GM12878 (cell line): ENCODE data around the gene ZNF467. TPM values are rescaled to one million over a fixed set of nuclear protein-coding genes. Genes with fewer than 3 reads are reported as not detected.

Experiments
- ATAC-seq: fragments of 200-7000 bp; cut with Tn5 transposase; 3 replicates; pipeline ENCODE4 v1.9.1; 2020; ENCODE audit warnings: mild to moderate bottlenecking, moderate library complexity
- BruUV-seq: library from RNA; stranded (reverse); fragments of 400-500 nt; replicated peaks from 2 replicates; lab custom pipeline; 2021; lab: Mats Ljungman, UMichigan
- CTCF ChIA-PET: fragments of 300-600 bp; sonication (Branson Sonifier 250); formaldehyde crosslinking; extraction: SDS; loops from one replicate; lab custom pipeline; 2021; ENCODE audit warnings: inconsistent platforms; lab: Yijun Ruan, JAX
- POLR2A ChIA-PET: fragments of 350-600 bp; formaldehyde crosslinking; extraction: SDS; loops from one replicate; lab custom pipeline; 2021; ENCODE audit warnings: inconsistent platforms; lab: Charles Lee
- RAD21 ChIA-PET: fragments of 300-600 bp; sonication (Branson Sonifier 250); formaldehyde crosslinking; loops from one replicate; lab custom pipeline; 2023; ENCODE audit warnings: antibody characterized with exemption; ENCODE audit not compliant: unreplicated experiment; lab: Charles Lee
- SMC1A ChIA-PET: fragments of 300-600 bp; sonication (Branson Sonifier 250); formaldehyde crosslinking; loops from one replicate; lab custom pipeline; 2023; ENCODE audit not compliant: unreplicated experiment, uncharacterized antibody; lab: Charles Lee
- DNase-seq: peaks from one replicate; pipeline ENCODE4 v3.0.0-alpha.2; 2011; ENCODE audit warnings: low read depth, low spot score
- FAIRE-seq: peaks from 3 replicates; lab custom pipeline; 2011; peaks lifted over from hg19 to GRCh38; lab: Jason Lieb, UNC
- H2AFZ ChIP-seq: 2 replicates; pipeline ENCODE4 v1.6.0; 2011; ENCODE audit warnings: low read depth, low read length, control low read depth; ENCODE audit not compliant: control insufficient read depth
- H3K27ac ChIP-seq: 2 replicates; pipeline ENCODE4 v1.5.1; 2011; ENCODE audit warnings: control low read depth; ENCODE audit not compliant: control insufficient read depth, insufficient read depth
- H3K27me3 ChIP-seq, 2 experiments: replicated peaks in 1 of 2; 2 replicates each; pipeline versions ENCODE4 v1.6.0 to v1.6.1; 2011; ENCODE audit warnings: low read length in 1 of 2; ENCODE audit not compliant: control insufficient read depth in 2 of 2, insufficient read depth in 2 of 2
- H3K36me3 ChIP-seq, 2 experiments: 2 replicates each; pipeline ENCODE4 v1.5.1; 2011; ENCODE audit warnings: low read length in 1 of 2; ENCODE audit not compliant: control insufficient read depth in 2 of 2, insufficient read depth in 2 of 2
- H3K4me1 ChIP-seq: 2 replicates; pipeline ENCODE4 v1.6.1; 2011; ENCODE audit warnings: mild to moderate bottlenecking, low read length, moderate library complexity, mixed read lengths; ENCODE audit not compliant: control insufficient read depth, insufficient read depth
- H3K4me2 ChIP-seq: 2 replicates; pipeline ENCODE4 v1.6.0; 2011; ENCODE audit warnings: control low read depth; ENCODE audit not compliant: control insufficient read depth, insufficient read depth
- H3K4me3 ChIP-seq: fragments of 200-600 bp; sonication (generic); 2 replicates; pipeline ENCODE4 v1.5.1; 2016
- H3K79me2 ChIP-seq: 2 replicates; pipeline ENCODE4 v1.6.0; 2011; ENCODE audit warnings: low read length; ENCODE audit not compliant: control insufficient read depth, insufficient read depth
- H3K9ac ChIP-seq: 2 replicates; pipeline ENCODE4 v1.8.0; 2011; ENCODE audit warnings: low read length, control low read depth, mixed read lengths; ENCODE audit not compliant: control insufficient read depth, insufficient read depth
- H3K9me3 ChIP-seq: replicated peaks from 3 replicates; pipeline ENCODE4 v1.5.1; 2011; ENCODE audit warnings: mild to moderate bottlenecking, low read length; ENCODE audit not compliant: control insufficient read depth, insufficient read depth
- H4K20me1 ChIP-seq: 2 replicates; pipeline ENCODE4 v1.6.0; 2011; ENCODE audit not compliant: control insufficient read depth, insufficient read depth
- ASH2L ChIP-seq: fragments of 300-600, 200-600 bp; sonication (generic); IDR thresholded peaks from 2 replicates; pipeline ENCODE4 v1.6.1; 2017; ENCODE audit warnings: low read depth, mild to moderate bottlenecking, borderline replicate concordance
- CBX5 ChIP-seq: sonication (generic); IDR thresholded peaks from 2 replicates; pipeline ENCODE4 v1.6.1; 2016; ENCODE audit warnings: low read depth, moderate library complexity, mild to moderate bottlenecking, inconsistent platforms
- IRF3 ChIP-seq: fragments of 450-650 bp; IDR thresholded peaks from 2 replicates; pipeline ENCODE4 v1.6.1; 2014; ENCODE audit warnings: mild to moderate bottlenecking
- NBN ChIP-seq: fragments of 450-650 bp; IDR thresholded peaks from 2 replicates; pipeline ENCODE4 v1.6.1; 2016
- RCOR1 ChIP-seq: conservative IDR thresholded peaks from 2 replicates; pipeline ENCODE4 v1.6.1; 2012; ENCODE audit warnings: low read depth, low read length, improper control_type of control experiment
- SIN3A ChIP-seq: IDR thresholded peaks from 2 replicates; pipeline ENCODE4 v1.6.1; 2012; ENCODE audit warnings: low read depth, low read length, improper control_type of control experiment
- SPI1 ChIP-seq: IDR thresholded peaks from 2 replicates; pipeline ENCODE4 v1.6.1; 2011; ENCODE audit warnings: low read depth, mild to moderate bottlenecking, low read length, moderate library complexity, borderline replicate concordance; ENCODE audit not compliant: insufficient read depth
- TCF7 ChIP-seq: IDR thresholded peaks from 2 replicates; pipeline ENCODE4 v1.6.1; 2014; ENCODE audit warnings: antibody characterized with exemption, borderline replicate concordance
- ZNF217 ChIP-seq: fragments of 450-650 bp; IDR thresholded peaks from 2 replicates; pipeline ENCODE4 v1.6.1; 2017; ENCODE audit warnings: antibody characterized with exemption, mild to moderate bottlenecking
- WGBS: methylation state at CpG from one replicate; pipeline ENCODE4 v1.1.6; 2016; ENCODE audit warnings: low lambda C conversion rate; ENCODE audit not compliant: insufficient replicate concordance, insufficient coverage; ENCODE audit errors: missing lambda C conversion rate; 5-methylcytosine and 5-hydroxymethylcytosine counted together
- in situ Hi-C: fragments of 300-500 bp; cut with MboI; formaldehyde crosslinking; loops from 9 replicates; pipeline ENCODE4 v1.14.3; 2018; ENCODE audit warnings: mixed read lengths
- intact Hi-C: fragments of 100-400 bp; cut with micrococcal nuclease; formaldehyde crosslinking; loops from one replicate; pipeline ENCODE4 v1.14.2; 2022; ENCODE audit not compliant: unreplicated experiment
- polyA plus RNA-seq, 11 experiments: library from polyadenylated mRNA; depleted of rRNA in 4 of 11; unstranded in 6 of 11; stranded (reverse) in 5 of 11; fragments of >200 nt; fragmentation: Nextera tagmentation in 4 of 11; fragmentation: Illumina TruSeq in 1 of 11; extraction: Ambion mirVana in 4 of 11; extraction: Trizol in 1 of 11; gene quantifications; 1 replicate in 1 of 11; 2 replicates in 10 of 11; pipeline versions ENCODE4 v1.2.1 to v1.2.3, GENCODE V29; 2011 to 2016; ENCODE audit warnings: inconsistent platforms in 2 of 11, missing spikeins in 2 of 11, low read depth in 1 of 11
- total RNA-seq, 4 experiments: library from RNA; depleted of rRNA in 3 of 4; stranded (reverse); fragments of >200 nt in 3 of 4; fragmentation: Illumina TruSeq in 1 of 4; extraction: Trizol in 1 of 4; gene quantifications; 2 replicates each; pipeline versions ENCODE4 v1.2.1 to v1.2.3, GENCODE V29; 2013 to 2021

ZNF467 gene
- total and polyA plus RNA-seq, 10 of the 15 experiments (the other 5 are each of a cell fraction or from before 2014, with no cell fraction given), result not detected

DNA sequence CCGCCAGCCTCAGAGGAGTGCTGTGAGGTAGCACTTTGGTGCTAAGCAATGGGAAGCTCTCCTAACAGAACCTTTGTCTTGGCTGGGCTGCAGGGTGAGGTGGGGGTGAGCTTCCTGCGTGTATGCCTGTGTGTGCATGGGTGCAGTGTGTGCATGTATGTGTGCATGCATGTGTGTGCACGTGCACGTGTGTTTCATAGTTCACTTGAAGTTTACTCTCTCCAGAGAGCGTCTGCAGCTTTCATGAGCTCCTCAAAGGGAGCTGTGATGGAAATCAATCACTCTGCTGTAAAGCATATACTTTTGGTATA is 4.9 kb upstream of the ZNF467 start:
- DNase-seq, result no peak
- POLR2A ChIA-PET, result no interaction called here
- RAD21 ChIA-PET, result no interaction called here

More for the DNA sequence above, 4.9 kb upstream of the ZNF467 start:
- H3K4me3 ChIP-seq, result no peak overlapping the region
- no peak for ATAC-seq
- H4K20me1 ChIP-seq, result no peaks in the 10 kb centered on the region; the same call in 1 of the 2 replicates
- in situ Hi-C loops (no loop called here), intact Hi-C loops (no loop called here)
- WGBS, result 48% methylated on average over 5 of the region's 5 CpGs
- no peak overlapping the region for H3K9ac ChIP-seq
- no peaks in the 10 kb centered on the region for H3K9me3 ChIP-seq
- TF ChIP-seq SPI1 (no peak), CBX5 (no peak), TCF7 (no peak), RCOR1 (no peak), ASH2L (no peak), NBN (no peak), SIN3A (no peak), IRF3 (no peak), ZNF217 (no peak)
- no peaks in the 10 kb centered on the region for H3K36me3 ChIP-seq
- H3K4me2 ChIP-seq, result no peak overlapping the region
- FAIRE-seq, result no peak
- H2AFZ ChIP-seq, result no peak overlapping the region
- ChIA-PET CTCF (no interaction called here), SMC1A (no interaction called here)
- H3K4me1 ChIP-seq, result no peaks in the 10 kb centered on the region; the same call in 1 of the 2 replicates
- no TSS peak for BruUV-seq
- no peak overlapping the region for H3K27ac ChIP-seq
- no peaks in the 10 kb centered on the region; a peak in 3 of 4 replicates for H3K27me3 ChIP-seq
- no peaks in the 10 kb centered on the region for H3K79me2 ChIP-seq
